WTC11 (cell line): Measurements from ENCODE around the gene MORC2.

Source experiments
- ATF2 ChIP-seq: sonication (generic); formaldehyde crosslinking; IDR thresholded peaks from 2 replicates; pipeline ENCODE4 v1.8.1; 2022; ENCODE audit warnings: low read depth, missing genetic modification reagents, borderline replicate concordance
- CBFB ChIP-seq: sonication (generic); formaldehyde crosslinking; IDR thresholded peaks from 2 replicates; pipeline ENCODE4 v1.8.1; 2022; ENCODE audit warnings: mild to moderate bottlenecking, low read depth, missing genetic modification reagents
- CTCF ChIP-seq: fragments of 200-600 bp; IDR thresholded peaks from 2 replicates; pipeline ENCODE4 v1.8.0; 2022; ENCODE audit warnings: antibody characterized with exemption
- ESRRA ChIP-seq: sonication (generic); formaldehyde crosslinking; IDR thresholded peaks from 2 replicates; pipeline ENCODE4 v1.8.1; 2022; ENCODE audit warnings: mild to moderate bottlenecking, missing genetic modification reagents, borderline replicate concordance
- FOXP4 ChIP-seq: sonication (generic); formaldehyde crosslinking; IDR thresholded peaks from 2 replicates; pipeline ENCODE4 v1.8.0; 2022; ENCODE audit warnings: mild to moderate bottlenecking, missing genetic modification reagents
- HMGA2 ChIP-seq: fragments of 250-450 bp; sonication (Bioruptor Pico); IDR thresholded peaks from 2 replicates; pipeline ENCODE4 v1.4.0; 2021; ENCODE audit warnings: mild to moderate bottlenecking, moderate library complexity
- JUN ChIP-seq: sonication (generic); formaldehyde crosslinking; IDR thresholded peaks from 2 replicates; pipeline ENCODE4 v1.8.0; 2023; ENCODE audit warnings: mild to moderate bottlenecking, missing genetic modification reagents
- NR2C2 ChIP-seq: sonication (generic); formaldehyde crosslinking; IDR thresholded peaks from 2 replicates; pipeline ENCODE4 v1.8.0; 2022; ENCODE audit warnings: mild to moderate bottlenecking, missing genetic modification reagents
- RELA ChIP-seq: sonication (generic); formaldehyde crosslinking; IDR thresholded peaks from 2 replicates; pipeline ENCODE4 v1.8.1; 2022; ENCODE audit warnings: missing genetic modification reagents, mild to moderate bottlenecking, borderline replicate concordance
- TCF7 ChIP-seq: sonication (generic); formaldehyde crosslinking; IDR thresholded peaks from 2 replicates; pipeline ENCODE4 v1.8.0; 2022; ENCODE audit warnings: mild to moderate bottlenecking, low read depth, missing genetic modification reagents, moderate library complexity
- TEAD4 ChIP-seq: sonication (generic); formaldehyde crosslinking; IDR thresholded peaks from 2 replicates; pipeline ENCODE4 v1.8.0; 2022; ENCODE audit warnings: mild to moderate bottlenecking, missing genetic modification reagents
- ZNF219 ChIP-seq: sonication (generic); formaldehyde crosslinking; IDR thresholded peaks from 2 replicates; pipeline ENCODE4 v1.8.0; 2023; ENCODE audit warnings: missing genetic modification reagents, mild to moderate bottlenecking, borderline replicate concordance
- ZNF281 ChIP-seq: sonication (generic); formaldehyde crosslinking; IDR thresholded peaks from 2 replicates; pipeline ENCODE4 v1.8.0; 2023; ENCODE audit warnings: mild to moderate bottlenecking, missing genetic modification reagents
- ZNF512 ChIP-seq: sonication (generic); formaldehyde crosslinking; IDR thresholded peaks from 2 replicates; pipeline ENCODE4 v1.8.1; 2022; ENCODE audit warnings: missing genetic modification reagents, borderline replicate concordance

- TF ChIP-seq ZNF512 = no peak
- no peak for TF ChIP-seq ATF2
- TF ChIP-seq CTCF = no peak
- TF ChIP-seq RELA (CRISPR knock-in tag) = no peak
- no peak for TF ChIP-seq FOXP4 (CRISPR knock-in tag)
- no peak for TF ChIP-seq ESRRA
- no peak for TF ChIP-seq ZNF281 (CRISPR knock-in tag)
- no peak for TF ChIP-seq NR2C2
- no peak for TF ChIP-seq TCF7 (CRISPR knock-in tag)
- TF ChIP-seq ZNF219 = no peak
- TF ChIP-seq CBFB (CRISPR knock-in tag) = no peak
- TF ChIP-seq HMGA2 (CRISPR knock-in tag) = no peak
- TF ChIP-seq JUN (CRISPR knock-in tag) = no peak
- no peak for TF ChIP-seq TEAD4 (CRISPR knock-in tag)
Measured at GRCh38 chr22:30945653-30946052, 22.9 kb downstream of the MORC2 start.
